ENCODE results near the gene PARP3.
"Not testable (repeated sequence)": the region's sequence is repeated elsewhere in the genome, so short reads cannot be mapped to it uniquely, and the experiment has no call there.

PARP3 gene

GRCh38 chr3:51988286-51989146, 46.4 kb downstream of the PARP3 start:
- no peak for DNase-seq

GRCh38 chr3:51990501-51990971, 48.4 kb downstream of the PARP3 start:
- not testable (repeated sequence) for DNase-seq

DNA sequence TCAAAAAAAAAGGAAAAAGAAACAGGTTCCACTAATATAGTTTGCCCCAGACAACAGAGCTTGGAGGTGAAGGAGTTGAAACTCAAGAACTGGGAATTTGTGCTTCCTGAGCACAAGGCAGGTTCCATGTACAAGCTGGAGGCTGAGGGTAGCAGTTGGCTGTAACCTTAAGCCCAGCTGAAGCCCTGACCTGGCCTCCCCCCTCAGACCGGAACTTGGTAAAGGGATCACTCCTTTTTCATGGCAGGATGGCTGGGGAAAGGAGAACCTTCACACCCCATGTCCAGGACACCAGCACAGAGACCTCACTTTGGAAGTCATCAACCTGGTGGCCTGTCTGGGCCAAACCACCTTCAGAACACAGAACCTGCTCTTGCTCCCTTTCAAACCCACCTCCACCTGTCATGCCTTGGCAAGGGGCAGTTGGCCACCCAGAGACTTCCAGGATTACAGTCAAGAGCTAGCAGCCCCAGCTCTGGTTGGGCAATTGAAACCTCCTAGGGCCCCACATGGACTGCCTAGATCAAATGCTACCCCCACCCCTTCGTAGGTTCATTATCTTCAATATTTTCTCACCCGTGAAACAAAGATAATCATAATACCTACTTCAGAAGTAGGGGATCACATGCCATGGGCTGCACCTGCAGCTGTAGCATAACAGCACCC, 50.0 kb downstream of the PARP3 start:
- no peak for DNase-seq

GRCh38 chr3:51993657-51994056, 51.5 kb downstream of the PARP3 start:
- DNase-seq, result not testable (repeated sequence)

GRCh38 chr3:51994530-51994929, 52.4 kb downstream of the PARP3 start:
- no peak for DNase-seq

DNA sequence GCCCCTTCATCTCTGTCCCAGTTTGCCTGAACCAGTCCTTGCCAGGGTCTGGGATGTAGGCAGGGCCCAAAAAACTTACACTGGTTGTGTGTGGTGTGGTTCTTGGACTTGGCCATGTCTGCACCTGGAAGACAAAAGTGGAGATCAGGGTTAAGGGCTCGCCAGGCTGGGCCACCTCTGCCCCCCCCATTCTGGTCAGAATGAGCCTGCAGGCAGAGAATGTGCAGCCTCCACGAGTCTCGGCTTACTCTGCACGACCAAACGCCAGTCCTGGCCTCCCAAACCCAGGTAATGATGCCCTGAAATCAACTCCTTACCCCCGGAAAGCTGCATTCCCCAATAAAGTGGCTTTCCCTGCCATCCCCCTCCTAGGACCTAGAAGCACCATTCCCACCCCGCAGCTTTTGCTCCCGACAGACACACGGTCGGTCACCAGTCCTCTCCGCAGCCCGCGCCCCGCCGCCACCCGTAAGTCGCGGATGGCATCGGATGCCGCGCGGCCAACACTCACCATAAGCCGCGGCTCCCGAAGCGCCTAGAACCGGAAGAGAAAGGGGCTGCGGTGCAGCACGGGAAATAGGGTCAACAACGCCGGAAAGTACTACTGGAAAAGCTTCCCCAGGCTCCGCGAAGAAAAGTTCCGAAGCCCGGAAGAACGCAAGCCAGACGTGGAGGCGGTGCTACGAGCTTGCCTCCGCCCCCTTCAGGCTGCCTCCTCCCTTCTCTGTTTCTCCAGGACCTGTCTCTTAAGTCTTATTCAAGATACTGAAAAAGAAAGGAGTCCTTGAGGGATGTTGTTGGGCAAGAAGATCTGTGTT, 53.4 kb downstream of the PARP3 start, which contains the start of gene RPL29:
Gene RPL29, minus strand, starts transcription at position 550 of the 818 bp plus-strand sequence. Its CDS starts 434 bp downstream, at position 116.
- peak; percentile 89 for DNase-seq

DNA sequence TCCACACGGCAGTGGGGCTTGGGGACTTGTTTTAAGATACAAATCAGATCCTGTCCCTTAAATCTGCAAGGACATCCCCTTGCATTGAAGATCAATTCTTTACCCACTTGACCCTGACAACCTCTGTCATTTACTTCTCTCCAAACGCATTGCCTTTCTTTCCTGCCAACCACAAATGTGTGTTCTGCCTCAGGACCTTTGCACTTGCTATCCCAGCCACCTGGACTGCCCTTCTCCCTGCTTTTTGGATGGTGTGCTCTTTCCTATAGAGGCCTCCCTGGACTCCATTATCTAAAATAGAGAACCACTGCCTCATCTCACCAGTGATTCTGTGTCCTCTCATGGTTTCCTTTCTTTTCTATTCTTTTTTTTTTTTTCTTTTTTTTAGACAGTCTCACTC, 55.0 kb downstream of the PARP3 start:
- DNase-seq, result no peak

- DNase-seq, result no peak
Measured at GRCh38 chr3:51997935-51998596, 55.9 kb downstream of the PARP3 start.
